ENCODE results near the gene RABGAP1L.
A peak's percentile ranks its signal among the peaks of the same experiment; 100 is the strongest.
"Not testable (repeated sequence)": the region's sequence is repeated elsewhere in the genome, so short reads cannot be mapped to it uniquely, and the experiment has no call there.

Gene RABGAP1L

DNA sequence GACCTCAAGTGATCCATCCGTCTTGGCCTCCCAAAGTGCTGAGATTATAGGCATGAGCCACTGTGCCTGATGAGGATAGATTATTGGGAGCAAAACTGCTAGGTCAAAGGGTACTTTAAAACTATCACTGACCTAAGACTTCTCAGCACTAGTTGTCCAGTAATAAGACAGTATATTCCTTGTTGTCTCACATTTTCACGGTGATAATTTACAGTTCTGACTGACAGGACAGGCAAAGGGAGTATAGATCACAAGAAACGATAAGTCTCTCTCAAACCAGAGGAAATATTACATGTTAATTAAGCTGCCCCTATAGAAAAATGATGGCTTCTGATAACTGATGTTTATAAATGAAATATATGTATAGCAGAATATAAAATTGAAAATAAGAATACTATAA, 860.2 kb downstream of the RABGAP1L start:
- DNase-seq, result no peak

DNA sequence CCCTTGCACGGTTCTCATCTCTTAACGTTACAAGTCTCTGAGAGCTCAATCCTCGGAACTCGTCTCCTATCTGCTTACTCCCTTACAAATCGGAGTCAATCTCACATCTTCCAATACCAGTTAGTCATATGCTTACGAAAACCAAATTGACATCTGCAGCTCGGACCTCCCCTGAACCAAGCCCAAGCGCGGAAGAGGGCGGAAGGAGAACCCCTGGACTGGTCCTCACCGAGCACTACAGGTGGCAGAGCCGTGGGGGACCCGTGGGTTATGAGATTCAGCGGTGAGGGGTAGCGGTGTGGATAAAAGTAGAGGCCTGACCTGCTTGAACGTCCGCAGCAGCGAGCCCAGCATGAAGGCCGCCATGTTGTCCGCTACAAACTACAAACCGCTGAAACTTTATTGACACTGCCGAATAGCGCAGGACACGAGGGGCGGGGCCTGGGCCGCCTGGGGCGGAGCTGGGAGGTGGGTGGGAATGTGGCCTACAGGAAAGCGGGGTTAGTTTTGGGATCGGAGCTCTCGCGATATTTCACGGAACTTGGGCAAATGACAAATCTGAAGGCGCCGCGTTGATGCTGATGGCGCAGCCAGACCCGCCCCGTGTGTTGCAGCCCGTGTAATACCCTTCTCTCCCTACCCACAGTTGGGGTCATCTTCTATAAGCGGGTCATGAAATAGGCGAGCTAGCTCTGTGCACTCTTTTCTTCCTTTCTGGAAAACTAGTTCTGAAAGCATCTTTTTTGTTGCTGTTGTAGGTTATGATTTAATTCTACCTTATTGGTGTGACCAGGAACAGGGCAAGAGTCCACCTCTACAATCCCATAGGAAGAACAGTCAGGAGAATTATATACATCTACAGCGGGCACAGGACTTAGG, 864.0 kb downstream of the RABGAP1L start, which contains the start of gene MRPS14:
TSS of gene MRPS14 (minus strand) at position 383 of the 879 bp plus-strand sequence. CDS start at position 366, 17 bp downstream.
- DNase-seq, result peak; percentile 95

DNA sequence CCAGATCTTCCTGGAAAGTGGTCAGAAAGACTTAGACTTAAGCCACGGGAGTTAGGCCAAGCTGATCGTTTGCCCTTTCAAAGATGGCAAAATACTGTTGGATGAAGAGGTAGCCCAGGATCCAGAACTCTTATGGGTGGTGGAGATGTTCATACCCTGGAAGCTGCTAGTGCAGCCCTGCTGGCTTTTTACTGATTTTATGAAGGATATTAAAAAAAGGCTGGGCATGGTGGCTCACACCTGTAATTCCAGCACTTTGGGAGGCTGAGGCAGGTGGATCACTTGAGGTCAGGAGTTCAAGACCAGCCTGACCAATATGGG, 864.6 kb downstream of the RABGAP1L start:
- not testable (repeated sequence) for DNase-seq

DNA sequence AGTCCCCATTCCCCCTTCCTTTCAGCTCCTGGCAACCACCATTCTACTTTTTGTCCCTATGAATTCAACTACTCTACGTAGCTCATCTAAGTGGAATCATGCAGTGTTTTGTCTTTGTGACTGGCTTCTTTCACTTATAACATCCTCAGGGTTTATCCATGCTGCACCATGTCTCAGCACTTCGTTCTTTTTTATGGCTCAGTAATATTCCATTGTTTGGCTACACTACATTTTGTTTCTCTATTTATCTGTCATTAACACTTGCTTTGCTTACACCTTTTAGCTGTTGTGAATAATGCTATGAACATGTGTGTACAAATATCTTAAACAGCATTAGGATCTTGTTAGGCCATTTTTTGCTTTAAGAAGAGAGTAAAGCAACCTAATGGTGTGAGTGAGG, 865.5 kb downstream of the RABGAP1L start:
- DNase-seq, result no peak

DNA sequence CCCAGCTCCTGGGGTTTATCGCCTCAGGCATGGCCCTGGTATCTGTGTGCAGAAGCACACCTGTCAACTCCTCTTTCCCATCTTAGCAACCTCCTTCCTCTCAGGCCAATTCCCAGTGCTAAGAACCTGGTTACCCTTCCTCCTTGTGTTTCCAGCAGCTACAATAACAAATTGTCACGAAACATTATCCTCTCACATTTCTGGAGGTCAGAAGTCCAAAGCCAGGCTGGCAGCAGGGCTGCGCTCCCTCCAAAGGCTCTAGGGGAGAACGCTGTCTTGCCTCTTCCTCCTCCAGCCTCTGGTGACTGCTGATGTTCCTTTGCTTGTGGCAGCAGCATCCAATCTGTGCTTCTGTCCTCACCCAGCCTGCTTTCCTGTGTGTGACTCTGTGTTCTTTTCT, 874.6 kb downstream of the RABGAP1L start:
- DNase-seq, result no peak

DNA sequence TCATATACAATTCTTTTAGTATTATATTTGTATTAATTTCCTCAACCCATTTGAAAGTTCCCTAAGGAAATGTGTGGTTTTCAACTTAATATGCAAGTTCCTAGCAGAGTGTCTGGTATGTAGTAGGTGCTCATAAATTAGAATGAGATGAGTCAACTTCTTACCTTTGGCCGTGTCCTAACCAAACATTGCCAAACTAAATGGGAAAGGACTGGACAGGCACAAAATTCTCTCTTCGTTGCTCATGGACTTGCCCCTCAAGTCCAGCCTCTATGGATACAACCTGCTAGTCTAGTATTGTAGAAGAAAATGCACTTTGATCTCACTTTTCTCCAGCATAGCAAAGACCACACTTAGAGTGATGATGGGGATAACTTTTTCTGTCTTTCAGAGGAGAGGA, 875.5 kb downstream of the RABGAP1L start:
- no peak for DNase-seq

DNA sequence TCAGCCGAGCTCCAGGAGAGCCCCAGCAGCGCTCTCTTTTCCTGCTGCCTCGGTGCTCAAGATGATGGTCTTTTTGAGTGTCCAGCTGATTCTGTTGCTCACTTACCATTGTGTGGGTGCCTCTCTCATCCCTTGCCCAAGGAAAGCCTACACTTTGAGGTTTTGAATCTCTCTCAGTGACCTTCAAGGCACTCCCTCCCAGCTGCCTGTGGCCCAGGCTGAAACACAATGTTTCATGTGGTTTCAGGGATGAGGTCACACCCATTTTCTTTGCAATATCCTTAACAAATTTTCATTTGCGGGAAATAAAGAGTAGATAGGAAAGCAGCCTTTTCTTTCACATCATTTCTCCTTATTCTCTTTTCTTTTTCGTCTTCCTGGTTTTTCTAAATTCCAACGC, 876.5 kb downstream of the RABGAP1L start:
- no peak for DNase-seq

DNA sequence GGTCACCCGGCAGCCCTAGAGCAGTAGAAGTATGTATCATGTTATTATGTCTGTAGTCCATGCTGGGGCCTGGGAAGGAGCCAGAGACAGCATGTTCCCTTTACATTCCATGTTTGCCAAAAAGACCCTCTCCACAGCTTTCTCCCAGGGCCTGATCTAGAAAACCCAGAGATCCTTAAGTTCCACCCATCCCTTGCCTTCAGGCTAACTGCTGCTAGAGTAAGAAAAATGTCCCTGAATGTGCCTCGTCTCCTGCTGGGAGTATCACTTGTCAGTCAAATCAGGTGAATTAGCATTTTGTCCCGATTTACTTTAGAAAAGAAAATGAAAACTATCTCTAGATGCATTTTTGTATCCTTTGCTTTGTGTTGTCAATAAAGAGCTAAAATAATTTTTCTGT, 877.2 kb downstream of the RABGAP1L start:
- no peak for DNase-seq

DNA sequence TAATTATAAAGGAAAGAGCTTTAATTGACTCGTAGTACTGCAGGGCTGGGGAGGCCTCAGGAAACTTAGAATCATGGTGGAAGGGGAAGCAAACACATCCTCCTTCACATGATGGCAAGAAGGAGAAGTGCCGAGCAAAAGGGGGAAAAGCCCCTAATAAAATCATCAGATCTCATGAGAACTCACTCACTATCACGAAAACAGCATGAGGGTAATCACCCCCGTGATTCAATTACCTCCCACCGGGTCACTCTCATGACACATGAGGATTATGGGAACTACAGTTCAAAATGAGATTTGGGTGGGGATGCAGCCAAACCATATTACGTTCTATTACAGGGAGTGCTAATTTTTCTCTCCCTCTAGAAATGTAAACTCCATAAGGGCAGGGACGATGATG, 878.1 kb downstream of the RABGAP1L start:
- DNase-seq, result no peak

DNA sequence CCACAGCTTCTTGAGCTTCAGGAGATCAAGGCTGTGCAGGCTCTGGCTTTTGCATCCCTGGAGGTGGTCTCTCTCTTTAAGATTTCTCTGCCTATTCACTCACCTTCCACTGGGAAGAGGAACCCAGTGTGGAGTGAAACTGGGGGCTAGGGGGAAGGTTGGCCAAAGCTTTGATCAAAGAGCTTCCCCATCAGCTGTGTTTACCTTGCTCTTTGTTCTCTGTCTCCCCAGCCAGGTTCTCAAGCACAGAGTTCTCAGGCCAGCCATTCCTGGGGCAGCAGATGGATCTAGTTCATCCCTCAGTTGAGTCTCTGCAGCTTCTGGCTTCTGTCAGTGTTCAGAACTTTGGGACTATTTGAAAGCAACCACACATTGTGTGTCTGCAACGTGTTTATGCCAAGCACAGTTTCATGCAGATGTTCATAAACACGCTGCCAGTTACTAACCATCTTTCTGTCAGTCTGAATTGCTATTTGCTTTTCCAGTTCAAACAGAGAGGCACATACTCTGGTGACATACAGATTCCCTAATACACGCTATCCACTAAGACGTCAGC, 881.1 kb downstream of the RABGAP1L start:
- DNase-seq, result no peak

DNA sequence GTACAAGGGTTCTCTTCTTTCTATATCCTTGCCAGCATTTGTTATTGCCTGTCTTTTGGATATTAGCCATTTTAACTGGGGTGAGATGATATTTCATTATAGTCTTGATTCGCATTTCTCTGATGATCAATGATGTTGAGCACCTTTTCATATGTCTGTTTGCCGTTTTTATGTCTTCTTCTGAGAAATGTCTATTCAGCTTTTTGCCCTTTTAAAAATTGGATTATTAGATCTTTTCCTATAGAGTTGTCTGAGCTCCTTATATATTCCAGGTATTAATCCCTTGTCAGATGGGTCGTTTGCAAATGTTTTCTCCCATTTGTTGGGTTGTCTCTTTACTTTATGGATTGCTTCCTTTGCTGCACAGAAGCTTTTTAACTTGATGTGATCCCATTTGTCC, 883.3 kb downstream of the RABGAP1L start:
- no peak for DNase-seq

DNA sequence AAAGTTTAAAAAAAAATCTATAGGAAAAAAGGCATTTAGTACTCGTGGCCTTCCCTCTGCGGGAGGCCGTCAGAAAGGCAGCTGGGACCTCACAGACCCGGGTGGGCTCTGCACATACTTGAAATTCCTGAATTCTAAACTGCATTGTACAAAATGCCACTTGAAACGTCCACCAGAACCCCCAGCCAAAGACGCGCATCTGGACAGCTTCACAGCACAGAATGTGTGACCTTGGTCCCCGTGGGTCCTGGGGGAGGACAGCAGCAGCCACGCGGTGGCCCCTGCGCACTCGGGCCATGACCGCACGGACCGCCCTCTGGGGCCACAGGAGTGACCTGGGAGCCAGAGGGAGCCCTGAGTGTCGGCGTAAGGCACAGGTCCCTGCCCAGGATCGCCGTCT, 884.5 kb downstream of the RABGAP1L start:
- DNase-seq, result no peak

DNA sequence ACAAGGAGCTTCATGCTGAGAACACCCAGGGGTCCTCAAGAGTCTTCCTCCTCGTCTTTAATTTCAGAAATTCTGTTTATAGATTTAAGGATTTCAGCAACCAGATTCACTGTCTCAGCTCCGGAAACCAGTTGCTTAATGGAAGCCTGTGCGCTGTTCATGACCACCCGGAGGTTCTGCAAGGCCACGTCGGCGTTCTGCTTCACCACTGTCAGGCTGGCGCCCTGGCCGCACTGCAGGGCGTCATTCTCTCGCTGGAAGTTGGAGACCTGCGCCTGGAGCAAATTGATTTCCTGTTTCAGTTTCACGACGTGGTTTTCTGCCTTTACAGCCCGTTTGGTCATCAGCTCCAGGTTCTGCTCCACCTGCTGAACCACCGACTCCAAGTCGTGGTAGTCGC, 885.3 kb downstream of the RABGAP1L start:
- not testable (repeated sequence) for DNase-seq
